Testis (tissue), 2 donors: ENCODE data around the gene HES2.

Source experiments
- POLR2A ChIP-seq: fragments of 450-650 bp; IDR thresholded peaks from one replicate; pipeline ENCODE4 v1.6.1; 2017; ENCODE audit warnings: antibody characterized with exemption, mild to moderate bottlenecking, moderate library complexity
- TF ChIP-seq, protein P1 (sequence below), 3 experiments: fragments of 450-650 bp in 2 of 3; fragments of 200-600 bp in 1 of 3; sonication (generic) in 1 of 3; IDR thresholded peaks; one replicate each; pipeline ENCODE4 v1.5.1; 2016 to 2019; ENCODE audit warnings: antibody characterized with exemption in 3 of 3, mild to moderate bottlenecking in 2 of 3, moderate library complexity in 1 of 3

DNA sequence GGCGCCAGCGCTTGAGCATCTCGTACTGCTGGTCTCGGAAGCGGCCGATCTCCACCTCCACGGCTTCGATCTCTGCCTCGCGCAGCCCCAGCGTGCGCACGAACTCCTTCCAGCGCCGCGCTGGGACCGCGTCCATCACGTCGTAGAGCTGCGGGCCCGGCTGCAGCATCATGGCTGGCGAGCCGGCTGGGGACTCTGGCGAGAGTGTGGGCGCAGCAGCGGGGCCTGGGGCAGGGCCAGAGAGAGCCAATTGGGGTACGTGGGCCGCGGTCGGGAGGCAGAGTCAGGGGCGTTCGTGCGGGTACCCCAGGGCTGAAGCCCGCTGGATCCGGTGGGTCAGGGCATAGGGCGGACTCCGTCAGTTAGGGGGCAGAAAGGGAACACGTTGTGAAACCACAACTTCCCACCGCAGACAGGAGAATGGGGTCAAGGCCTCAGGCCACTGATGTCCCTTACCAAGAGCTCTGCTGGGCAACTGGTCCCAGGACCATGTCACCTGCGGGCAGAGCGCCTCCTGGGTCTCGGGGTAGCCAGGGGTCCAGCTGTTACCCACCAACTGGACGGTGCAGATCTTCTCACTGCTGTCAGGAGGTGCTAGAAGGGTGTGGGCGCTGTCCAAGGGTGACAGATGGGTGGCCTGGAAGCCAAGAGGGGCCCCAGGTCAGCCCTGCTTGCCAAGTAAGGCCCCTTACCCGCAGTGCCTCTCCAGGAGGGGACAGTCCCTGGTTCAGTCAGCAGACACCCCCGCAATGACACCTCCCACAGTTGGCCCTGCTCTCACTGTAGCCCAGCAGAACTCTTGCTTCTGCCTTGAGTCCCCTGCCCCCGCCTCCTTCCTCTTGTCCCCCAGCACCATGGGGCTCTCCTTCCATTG lies 42.1 kb upstream of the HES2 start:
- TF ChIP-seq, protein P1, sequence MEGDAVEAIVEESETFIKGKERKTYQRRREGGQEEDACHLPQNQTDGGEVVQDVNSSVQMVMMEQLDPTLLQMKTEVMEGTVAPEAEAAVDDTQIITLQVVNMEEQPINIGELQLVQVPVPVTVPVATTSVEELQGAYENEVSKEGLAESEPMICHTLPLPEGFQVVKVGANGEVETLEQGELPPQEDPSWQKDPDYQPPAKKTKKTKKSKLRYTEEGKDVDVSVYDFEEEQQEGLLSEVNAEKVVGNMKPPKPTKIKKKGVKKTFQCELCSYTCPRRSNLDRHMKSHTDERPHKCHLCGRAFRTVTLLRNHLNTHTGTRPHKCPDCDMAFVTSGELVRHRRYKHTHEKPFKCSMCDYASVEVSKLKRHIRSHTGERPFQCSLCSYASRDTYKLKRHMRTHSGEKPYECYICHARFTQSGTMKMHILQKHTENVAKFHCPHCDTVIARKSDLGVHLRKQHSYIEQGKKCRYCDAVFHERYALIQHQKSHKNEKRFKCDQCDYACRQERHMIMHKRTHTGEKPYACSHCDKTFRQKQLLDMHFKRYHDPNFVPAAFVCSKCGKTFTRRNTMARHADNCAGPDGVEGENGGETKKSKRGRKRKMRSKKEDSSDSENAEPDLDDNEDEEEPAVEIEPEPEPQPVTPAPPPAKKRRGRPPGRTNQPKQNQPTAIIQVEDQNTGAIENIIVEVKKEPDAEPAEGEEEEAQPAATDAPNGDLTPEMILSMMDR (IDR thresholded peaks at IDR 0.05): no peak
- no peak for TF ChIP-seq POLR2A
